GM18909 (cell line): ENCODE data around the gene NR2F1.

ENCODE experiments used
- ATAC-seq: cut with Tn5 transposase; IDR thresholded peaks from one replicate; pipeline ENCODE4 v1.9.1; 2021; ENCODE audit warnings: mild to moderate bottlenecking; ENCODE audit not compliant: unreplicated experiment, poor library complexity

Gene NR2F1

DNA sequence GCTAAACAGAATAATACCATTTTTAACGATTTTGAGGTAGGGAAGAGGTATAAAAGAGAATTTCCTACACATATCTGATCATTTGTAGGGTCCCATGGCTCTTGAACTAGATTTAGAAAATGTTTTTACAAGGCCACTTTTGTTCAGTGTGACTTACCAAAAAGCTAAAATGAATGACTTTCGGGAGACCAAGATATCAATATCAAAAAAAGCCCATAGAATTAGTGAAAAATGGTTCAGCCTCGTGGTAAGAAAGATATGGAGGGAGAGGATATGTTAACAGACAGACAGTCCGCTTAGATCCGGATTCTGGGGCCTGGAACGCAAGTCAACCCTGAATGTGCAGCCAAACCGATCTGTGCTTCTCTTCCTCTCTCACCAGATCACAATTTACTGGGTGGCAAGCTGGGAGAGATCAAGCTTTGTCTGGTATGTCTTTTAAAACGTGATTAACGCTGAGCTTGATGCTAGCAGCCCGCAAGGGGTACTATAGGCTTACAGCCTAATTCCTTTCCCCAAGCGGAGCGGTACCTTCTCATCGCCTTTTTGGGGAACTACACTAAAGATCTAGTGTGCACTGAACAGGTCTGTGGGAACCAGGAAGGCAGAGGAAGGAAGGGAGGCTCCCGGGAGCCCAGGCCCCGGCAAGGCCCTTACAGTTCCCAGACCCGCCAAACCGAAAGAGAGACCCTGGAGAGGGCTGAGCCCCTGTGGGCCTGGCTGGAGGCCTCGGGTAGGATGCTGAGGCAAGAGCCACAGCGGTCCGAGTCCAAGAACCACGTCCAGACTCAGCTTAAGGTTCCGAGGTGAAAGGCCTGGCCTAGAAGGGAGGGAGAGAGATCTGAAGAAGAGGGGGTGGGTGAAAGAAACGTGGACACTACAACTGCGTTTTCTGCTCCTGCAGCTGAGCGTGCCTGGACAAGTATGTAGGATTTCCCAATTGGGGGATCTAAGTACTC is 4.9 kb upstream of the NR2F1 start:
- ATAC-seq, result no peak

DNA sequence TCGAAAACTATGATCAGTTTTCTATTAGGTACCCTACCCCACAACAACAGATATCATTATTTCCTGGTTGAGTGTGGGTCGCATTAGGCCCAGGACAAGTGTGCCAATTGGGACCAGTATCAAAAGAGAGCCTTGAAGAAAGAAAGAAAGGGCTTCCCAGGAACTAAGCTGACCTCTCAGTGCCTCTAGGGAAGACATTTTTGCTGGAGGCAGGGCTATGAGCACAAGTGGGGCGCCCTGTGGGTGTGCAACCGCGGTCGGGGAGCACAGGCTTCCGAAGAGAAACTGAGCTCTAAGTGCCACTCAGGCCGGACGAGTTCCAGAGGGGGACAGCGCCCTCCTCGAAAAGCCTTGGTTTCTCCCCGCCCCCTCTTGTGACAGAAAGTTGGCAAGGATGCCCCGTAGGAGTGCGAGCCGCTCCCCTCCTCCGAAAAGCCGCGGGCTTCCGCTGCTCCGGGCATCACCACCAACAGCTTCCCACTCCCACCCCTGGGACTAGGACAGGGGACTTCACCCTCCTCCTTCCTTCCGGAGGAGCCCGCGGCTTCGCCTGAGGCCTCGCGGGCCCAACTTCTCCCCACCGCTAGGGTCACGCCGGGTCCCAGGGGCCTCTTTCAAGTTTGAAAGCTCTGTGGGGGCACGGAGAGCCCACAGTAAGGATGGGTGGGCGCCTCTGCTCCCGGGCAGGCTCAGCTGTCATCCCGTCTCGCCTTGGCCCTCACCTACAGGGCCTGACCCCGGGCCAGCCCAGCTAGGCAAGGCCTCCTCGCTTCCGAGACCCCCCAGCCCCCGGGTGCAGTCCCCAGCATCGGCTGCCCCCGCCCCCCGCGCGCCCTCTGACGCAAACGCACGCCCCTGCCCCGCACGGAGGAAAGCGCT is 4.0 kb upstream of the NR2F1 start:
- ATAC-seq, result no peak

DNA sequence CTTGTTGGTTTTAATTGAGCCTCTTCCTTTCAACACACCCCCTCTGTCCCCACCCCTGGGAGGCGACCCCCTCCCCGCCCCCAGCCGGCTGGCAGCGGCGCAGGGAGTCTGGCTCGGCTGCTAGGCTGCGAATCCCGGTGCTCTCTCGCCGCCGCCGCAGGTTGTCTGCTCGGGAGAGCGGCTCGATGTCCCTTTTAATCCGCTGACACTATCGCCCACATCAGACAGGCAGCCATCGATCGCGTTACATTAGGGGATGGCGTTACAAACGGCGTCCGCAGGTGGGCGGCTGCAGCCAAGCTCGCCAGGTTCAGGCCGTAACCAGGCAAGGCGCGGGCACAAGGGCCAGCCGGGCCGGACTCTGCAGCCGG is 3.3 kb upstream of the NR2F1 start:
- no peak for ATAC-seq

DNA sequence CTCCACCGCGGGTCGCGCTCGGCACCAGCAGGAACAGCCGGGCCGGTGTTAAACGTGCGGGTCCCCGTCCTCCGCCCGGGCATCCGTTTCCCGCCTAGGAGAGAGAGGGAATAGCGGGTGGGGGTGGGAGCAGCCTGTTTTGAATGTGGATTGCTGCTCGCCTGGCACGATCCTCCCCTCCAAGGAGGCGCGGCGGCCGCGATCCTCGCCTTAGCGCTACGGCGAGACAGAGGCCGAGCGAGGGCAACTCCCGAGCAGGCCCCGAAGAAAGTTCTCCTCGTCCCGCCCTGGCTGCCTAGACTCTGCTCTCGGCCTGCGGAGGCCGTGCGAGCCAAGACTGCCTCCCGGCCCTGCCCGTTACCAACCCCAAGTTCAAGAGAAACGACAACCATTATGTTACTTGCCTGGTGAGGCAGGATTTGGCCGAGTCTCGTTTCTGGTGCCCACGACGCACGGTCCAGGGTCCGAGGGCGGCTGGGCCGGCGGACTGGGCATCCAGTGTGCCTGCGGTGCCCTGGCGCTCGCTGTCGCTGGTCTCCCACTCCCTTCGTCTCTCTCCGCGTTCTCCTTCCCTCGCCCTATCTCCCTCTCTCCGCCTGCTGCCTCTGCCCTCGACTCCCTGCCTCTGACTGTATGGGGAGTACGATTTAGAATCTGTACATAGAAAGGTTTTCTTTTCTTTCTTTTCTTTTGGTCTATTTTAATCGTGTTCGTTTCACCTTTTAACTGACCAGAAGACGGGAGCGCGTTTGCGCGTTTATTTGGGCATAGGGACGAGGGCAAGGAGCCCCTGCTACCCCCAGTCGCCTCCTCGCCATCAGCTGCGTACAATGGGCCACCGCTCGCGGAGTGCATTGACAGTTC is 2.7 kb upstream of the NR2F1 start:
- no peak for ATAC-seq

DNA sequence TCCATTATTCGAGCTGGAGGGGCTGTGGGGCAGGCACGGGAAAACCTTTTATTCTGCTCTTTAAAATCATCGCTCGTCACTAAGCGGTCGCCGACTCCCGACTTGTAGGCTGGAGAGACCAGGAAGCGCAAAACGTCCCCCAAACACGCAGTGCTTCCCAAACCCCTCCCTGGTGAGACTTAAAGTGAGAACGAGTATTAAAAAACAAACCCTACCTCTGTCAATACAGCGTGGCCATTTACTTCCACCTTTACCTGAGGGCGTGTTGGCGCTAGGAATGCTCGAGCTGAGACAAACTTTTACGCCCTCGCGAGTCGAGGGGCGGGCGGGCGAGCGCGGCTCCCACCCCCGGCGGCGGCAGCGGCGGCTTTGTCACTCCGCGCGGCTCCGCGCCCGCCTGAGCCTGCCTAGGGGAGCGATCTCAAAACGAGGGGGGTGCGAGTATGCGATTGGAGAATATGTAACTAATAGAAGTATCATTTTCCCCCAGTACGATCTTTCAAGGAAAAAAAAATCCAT is 2.0 kb upstream of the NR2F1 start, which contains the start of gene NR2F1-AS1:
Gene NR2F1-AS1 (minus strand): TSS at position 293 of the 519 bp plus-strand sequence.
- peak; percentile 29 for ATAC-seq

DNA sequence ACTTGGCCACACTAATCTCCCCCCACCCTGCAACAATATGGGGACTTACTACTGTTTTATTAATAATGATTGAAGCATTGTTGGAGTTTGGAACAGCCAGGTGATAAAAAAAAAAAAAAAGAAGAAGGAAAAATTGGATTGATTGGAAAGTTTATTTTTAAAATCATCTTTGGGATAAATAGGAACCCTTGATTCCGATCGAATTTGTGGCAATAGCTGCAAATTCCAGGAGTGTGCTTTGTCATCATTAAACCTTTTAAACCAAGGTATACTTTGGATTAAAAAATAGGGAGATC is 907 bp upstream of the NR2F1 start:
- no peak for ATAC-seq

DNA sequence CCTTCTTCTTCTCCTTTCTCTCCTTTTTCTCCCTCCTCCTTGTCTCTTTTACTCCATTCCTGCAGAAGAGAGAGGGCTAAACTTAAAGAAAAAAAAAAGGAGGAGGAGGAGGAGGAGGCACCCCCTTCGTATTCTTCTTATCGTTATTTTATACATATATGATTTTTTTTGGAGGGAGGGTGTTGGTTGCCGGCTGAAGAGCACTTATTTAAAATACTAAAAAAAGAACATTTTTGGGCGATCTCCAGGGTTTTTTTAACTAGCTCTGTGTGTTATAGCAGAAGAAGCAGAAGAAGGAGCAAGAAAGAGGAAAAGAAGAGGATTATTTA is 381 bp downstream of the NR2F1 start:
- no peak for ATAC-seq

DNA sequence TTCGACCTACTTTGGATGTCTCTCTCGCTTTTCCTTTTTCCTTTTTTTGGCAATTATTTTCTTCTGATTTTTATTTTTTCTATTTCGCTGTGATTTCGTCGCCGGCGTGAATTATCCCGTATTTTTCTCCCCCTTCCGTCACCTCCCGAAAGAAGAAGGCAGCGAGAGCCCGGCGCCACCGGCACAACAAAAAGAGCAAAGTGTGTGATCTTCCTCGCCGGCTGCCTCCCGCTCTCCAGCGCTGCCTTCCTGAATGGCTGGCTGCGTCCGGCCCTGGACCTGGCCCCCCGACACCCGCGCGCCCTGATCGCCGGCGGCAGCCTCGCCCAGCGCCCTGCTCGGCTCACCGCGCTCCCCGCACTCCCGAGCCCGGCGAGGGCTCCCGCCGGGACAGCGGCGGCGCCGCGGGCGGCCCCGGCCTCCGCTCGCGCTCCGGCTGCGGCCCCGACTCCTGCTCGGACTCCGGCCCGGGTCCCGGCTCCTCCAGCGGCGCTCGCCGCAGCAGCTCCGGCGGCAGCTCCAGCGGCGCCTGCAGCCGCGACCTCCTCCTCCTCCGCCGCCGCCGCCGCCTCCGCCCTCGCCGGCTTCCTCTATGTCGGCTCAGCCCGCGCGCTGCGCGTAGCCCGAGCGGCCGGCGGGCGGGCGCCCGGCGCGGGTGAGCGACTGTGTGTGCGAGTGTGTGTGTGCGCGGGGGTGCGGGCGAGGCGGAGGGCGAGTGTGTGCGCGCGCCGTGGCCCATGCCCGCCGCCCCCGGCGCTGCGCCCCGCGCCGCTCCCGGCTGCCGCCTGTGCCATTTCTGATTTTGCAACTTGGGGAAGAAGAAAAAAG is 960 bp downstream of the NR2F1 start:
- ATAC-seq, result peak; percentile 39

DNA sequence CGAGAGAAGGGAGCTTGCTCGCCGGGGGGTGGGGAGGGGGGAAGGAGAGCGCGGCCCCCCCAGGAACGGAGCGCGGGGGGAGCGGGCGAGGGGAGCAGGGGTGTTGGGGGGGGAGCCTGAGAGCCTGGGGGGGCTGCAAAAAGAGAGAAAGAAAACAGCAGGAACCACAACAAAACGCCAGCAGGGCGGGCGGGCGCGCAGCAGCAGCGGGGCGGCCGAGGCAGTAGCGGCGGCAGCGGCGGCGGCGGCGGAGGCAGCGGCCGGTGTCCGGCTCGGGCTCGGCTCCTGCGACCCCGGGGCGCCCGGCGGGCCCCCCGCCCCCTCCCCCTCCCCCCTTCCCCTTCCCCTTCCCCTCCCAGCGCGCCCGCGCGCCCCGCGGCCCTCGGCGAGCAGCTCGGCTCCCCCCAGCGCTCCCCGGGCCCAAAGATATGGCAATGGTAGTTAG is 1.6 kb downstream of the NR2F1 start:
- no peak for ATAC-seq

DNA sequence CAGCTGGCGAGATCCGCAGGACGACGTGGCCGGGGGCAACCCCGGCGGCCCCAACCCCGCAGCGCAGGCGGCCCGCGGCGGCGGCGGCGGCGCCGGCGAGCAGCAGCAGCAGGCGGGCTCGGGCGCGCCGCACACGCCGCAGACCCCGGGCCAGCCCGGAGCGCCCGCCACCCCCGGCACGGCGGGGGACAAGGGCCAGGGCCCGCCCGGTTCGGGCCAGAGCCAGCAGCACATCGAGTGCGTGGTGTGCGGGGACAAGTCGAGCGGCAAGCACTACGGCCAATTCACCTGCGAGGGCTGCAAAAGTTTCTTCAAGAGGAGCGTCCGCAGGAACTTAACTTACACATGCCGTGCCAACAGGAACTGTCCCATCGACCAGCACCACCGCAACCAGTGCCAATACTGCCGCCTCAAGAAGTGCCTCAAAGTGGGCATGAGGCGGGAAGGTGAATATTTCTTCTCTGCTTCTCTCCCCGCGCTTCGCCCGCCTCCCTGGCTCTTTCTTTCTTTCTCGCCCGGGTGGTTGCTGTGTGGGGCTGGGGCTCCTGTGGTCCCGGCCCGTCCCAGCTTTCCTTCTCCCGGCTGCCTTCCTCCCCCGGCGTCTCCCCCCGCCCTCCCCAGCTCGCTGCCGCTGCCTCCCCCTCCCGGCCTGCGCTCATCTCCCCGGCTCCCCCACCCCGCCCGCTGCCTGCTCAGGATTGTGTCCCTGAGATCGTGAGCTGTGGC is 2.2 kb downstream of the NR2F1 start:
- ATAC-seq, result no peak

DNA sequence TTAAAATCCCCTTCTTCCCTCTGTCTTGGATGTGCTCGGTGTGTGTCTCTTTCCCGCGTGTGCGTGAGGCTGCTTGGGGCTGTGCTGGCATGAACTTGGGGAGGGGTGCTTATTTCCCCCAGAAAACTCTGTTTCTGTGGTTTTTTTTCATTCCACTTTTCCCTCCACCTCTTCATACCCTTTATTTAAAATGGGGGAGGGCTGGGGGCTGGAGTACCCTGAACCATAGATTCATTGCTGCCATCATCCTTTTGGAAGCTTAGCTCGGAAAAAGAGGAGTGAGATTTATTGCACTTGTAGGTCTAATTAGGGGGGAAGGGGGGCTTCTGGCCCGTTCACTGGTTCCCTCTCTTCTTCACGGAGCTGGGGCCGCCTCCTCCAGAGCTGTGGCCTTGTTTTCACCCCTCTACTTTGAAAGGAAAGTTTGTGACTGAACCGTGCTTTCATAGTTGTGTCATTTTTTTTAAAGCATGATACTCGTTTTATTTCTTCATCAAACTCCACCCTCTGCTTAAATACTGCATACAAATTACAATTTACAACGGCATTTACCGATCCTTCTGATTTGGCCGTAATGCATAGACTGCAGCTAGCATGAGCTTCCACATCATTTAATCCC is 2.9 kb downstream of the NR2F1 start:
- ATAC-seq, result no peak

DNA sequence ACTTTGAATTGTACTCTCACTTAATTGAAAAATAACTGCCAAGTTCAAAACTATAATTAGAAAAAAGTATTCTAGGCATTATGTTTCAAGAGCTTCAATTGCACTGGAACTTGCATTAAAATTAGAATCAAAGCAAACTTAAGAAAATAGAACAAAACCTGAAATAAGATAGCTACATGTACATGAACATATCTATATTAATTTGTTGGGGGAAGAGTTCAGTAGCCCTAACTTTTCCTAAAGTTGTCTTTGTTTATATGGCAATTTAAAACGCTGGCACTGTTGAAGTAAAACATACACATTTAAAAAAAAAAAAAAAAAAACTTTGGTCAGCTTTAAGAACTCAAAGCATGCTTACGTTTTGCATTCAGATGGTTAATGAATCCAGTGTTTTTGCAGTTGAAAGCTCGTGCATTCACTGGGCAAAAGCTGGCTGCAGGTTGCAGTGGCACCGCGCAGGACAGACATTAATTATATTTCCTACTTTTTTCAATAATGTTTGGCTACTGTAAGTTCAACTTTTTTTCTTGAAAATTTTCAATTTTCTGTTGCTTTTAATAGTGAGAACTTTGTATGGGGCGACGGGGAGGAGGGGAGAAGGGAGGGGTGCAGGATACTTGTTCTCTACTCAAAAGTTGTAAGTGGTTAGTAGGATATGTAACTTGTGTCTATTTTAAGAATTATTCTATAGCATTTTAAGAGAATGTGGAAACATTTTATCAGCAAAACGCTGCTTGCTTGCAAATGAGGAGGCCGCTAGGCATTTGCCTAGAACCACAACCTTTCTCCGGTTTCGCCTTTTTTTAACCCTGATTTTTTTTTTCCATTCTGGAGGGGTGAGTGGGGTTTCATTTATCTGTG is 3.9 kb downstream of the NR2F1 start:
- ATAC-seq, result no peak

DNA sequence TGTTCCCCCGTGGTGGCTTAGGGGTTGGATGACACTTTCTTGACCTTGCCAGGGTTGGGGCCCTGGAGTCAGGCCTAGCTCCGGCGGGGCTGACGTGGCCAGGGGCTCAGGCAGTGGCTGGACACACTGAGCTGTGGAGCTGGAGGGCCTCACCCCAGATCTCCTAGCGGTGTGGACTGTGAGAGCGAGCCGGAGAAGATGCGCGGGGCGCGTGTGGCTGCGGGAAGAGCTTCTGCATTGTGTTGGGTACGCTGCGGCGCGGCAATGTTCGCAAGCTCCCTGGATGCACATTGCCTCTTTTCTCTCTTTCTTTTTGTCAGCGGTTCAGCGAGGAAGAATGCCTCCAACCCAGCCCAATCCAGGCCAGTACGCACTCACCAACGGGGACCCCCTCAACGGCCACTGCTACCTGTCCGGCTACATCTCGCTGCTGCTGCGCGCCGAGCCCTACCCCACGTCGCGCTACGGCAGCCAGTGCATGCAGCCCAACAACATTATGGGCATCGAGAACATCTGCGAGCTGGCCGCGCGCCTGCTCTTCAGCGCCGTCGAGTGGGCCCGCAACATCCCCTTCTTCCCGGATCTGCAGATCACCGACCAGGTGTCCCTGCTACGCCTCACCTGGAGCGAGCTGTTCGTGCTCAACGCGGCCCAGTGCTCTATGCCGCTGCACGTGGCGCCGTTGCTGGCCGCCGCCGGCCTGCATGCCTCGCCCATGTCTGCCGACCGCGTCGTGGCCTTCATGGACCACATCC is 4.8 kb downstream of the NR2F1 start:
- ATAC-seq, result no peak

DNA sequence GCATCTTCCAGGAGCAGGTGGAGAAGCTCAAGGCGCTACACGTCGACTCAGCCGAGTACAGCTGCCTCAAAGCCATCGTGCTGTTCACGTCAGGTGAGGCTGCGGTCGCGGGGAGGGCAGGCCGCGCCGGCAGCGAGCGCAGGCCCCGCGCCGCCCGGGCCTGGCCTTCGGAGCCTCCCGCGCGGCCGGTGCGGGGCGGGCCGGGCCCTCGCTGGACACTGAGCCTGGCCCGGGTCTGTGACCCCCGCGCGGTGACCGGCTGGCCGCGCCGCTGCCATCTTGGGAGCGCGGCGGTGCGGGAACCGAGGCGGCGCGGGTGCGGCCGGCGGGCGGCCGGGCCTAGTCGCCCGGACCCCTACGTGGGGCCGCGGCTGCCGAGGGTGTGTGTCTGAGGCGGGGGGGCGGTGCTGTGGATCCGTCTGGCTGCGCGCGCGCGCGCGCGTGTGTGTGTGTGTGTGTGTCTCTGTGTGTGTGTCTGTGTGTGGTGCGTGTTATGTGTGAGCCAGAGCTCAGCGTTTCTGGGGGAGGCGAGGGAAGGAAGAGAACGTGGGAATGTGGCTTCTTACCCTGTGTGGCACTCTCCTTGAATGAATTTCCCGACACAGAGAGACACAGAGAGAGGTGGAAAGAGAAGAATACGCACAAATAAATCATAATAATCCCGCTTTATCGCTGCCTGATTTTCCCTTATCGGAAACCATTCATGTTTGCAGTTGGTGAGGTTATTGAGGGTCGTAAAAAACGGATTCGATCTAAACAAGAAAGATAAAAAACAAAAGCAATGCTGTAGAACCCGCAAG is 5.5 kb downstream of the NR2F1 start:
- ATAC-seq, result no peak

DNA sequence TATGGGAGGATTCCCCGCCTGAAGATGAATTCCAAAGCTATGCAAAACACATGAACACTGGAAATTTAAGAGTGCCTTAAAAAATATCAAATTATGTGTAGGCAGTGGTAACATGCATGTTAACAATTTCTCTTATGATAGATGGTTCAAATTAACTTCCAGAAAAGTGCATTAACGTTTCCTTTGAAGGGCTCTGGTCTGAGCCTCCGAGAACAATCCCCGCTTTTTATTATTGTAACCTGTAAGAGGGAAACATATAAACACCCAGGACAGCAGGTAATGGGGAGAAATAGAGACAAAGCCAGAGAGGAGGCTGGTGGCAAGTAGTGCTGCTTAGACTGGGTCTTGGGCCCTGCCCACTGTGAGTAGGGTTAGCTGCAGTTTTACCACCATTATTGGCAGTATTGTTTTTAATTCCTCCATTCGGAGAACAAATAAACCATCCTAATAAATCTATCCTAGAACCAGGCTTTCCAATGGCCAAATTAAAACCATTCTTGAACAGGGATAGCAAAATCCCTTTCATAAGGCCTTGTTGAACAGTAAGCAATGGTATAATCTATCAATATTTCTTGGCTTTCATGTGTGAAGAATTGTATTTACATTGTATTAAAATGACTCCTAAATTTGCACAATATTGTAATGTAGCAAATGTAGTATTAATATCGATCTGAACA is 6.3 kb downstream of the NR2F1 start:
- ATAC-seq, result no peak
